Stimulated activated CD4-positive, alpha-beta T cell treated with anti-CD3 and anti-CD28 coated beads, Interleukin-15, amount 100 ng/mL, for 24 hours (primary cell): Measurements from ENCODE around the gene HDAC8.
"Not testable (repeated sequence)": the region's sequence is repeated elsewhere in the genome, so short reads cannot be mapped to it uniquely, and the experiment has no call there.

ENCODE experiments used
- DNase-seq: peaks from one replicate; pipeline ENCODE4 v3.0.0-alpha.2; 2020

Gene HDAC8

DNA sequence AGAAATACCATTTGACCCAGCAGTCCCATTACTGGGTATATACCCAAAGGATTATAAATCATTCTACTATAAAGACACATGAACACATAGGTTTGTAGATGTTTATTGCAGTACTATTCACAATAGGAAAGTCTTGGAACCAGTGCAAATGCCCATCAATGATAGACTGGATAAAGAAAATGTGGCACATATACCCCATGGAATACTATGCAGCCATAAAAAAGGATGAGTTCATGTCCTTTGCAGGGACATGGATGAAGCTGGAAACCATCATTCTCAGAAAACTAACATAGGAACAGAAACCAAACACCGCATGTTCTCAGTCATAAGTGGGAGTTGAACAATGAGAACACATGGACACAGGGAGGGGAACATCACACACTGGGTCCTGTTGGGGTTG is 123.6 kb downstream of the HDAC8 start:
- not testable (repeated sequence) for DNase-seq

DNA sequence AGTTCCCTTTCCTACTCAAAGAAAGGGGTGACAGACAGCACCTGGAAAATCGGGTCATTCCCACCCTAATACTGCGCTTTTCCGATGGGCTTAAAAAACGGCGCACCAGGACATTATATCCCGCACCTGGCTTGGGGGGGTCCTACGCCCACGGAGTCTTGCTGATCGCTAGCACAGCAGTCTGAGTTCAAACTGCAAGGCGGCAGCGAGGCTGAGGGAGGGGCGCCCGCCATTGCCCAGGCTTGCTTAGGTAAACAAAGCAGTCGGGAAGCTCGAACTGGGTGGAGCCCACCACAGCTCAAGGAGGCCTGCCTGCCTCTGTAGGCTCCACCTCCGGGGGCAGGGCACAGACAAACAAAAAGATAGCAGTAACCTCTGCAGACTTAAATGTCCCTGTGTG is 131.9 kb downstream of the HDAC8 start:
- DNase-seq: not testable (repeated sequence)

DNA sequence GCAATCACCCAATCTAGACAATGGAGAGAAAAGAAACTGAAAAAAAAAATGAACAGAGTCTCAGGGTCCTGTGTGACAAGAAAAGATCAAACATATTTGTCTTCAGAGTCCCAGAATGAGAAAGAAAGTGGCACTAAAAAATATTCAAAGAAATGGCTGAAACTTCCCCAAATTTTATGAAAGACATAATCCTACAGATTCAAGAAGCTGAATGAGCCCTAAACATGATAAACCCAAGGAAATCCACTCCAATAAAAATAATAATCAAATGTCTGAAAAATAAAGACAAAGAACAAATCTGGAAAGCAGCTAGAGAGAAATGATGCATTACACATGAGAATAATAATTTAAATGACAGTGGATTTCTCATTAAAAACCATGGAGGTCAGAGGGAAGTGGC is 136.6 kb downstream of the HDAC8 start:
- DNase-seq: no peak

DNA sequence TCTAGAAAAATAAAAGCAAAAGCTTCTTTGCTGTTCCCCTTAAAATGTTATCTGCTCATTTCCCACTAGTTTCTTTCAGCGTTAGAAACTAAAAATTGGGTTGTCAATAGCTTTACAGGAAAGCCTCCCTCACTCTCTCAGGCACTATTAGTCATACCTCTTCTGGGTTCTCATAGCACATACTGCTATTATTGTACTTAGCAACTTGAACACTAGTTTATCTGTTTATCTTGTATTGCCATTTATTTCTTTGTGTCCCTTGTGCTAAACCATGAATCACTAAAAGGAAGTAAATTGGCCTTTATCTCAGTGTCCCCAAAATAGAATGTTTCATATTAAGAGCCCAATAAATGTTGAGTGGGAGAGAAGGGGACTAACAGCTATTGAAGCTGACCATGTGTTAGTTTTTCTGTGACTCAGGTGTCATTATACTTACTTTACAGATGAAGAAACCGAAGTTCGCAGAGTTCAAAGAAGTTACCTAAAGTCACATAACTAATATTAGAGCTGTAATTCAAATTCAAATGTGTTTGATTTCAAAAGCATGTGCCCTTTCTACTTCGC is 142.2 kb downstream of the HDAC8 start:
- DNase-seq: no peak

DNA sequence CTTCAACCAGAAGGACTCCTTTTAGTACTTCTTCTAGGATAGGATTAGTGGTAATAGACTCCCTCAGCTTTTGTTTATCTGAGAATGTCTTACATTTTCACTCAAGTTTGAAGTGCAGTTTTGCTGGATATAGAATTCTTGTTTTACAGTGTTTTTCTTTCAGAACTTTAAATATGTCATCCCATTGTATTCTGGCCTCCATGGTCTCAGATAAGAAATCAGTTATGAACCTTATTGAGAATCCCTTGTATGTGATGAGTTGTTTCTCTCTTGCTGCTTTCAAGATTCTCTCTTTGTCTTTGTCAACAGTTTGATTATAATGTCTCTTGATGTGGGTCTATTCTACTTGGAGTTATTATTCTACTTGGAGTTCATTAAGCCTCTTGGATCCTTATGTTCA is 150.8 kb downstream of the HDAC8 start:
- DNase-seq: no peak

DNA sequence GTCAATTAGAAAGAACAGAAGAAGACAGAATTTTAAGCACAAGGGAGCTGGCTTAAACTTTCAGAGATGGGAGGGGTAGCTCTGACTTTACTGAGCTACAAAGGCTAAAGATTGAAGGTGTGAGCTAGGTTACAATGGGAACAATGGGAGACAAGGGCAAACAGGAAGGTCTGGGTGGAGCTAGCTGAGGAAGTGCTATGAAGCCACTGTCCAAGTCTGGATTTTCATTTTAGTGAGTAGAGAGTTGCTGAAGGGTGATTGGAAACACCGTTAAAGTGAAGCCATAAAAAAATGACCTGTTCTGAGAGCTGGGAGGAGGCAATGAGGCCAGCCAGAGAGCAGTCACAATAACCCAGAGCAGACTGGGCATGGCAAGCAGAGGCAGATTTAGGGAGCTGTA is 162.7 kb downstream of the HDAC8 start:
- DNase-seq: no peak

DNA sequence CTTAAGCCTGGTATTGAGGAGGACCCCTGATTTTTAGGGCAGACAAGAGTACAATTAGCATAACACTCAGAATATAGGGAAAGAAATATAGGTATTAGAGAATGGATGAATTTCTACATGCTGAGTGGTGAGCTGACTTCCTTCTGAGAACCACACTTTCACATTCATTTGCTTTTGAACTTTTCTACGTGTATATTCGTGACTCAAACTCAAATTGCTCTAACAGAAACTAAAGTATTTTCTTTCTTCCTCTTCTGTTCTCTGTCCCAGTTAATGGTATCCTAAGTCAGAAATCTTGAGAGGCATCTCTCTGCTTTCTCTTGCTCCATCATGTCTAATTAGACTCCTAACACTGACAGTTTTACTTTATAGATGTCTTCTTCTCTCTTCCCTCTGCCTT is 163.8 kb downstream of the HDAC8 start:
- DNase-seq: no peak

DNA sequence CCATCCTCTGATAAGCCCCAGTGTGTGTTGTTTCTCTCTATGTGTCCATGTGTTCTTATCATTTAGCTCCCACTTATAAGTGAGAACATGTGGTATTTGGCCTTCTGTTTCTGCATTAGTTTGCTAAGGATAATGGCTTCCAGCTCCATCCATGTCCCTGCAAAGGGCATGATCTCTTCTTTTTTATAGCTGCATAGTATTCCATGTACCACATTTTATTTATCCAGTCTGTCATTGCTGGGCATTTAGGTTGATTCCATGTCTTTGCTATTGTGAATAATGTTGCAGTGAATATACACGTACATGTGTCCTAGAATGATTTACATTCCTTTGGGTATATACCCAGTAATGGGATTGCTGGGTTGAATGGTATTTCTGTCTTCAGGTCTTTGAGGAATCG is 167.5 kb downstream of the HDAC8 start:
- not testable (repeated sequence) for DNase-seq

DNA sequence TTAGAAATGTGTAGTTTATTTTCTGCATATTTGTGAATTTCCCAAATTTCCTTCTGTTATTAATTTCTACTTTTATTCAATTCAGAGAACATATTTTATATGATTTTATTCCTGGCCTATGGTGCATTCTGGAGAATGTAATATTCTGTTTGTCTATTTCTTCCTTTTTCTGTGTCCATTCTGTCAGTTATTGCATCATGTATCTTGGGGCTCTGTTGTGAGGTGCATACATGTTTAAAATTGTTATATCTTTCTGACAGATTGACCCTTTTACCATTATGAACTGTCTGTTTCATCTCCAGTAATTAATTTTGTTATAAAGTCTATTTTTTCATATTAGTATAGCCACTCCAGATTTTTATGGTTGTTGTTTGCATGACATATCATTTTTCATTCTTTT is 170.0 kb downstream of the HDAC8 start:
- DNase-seq: no peak

DNA sequence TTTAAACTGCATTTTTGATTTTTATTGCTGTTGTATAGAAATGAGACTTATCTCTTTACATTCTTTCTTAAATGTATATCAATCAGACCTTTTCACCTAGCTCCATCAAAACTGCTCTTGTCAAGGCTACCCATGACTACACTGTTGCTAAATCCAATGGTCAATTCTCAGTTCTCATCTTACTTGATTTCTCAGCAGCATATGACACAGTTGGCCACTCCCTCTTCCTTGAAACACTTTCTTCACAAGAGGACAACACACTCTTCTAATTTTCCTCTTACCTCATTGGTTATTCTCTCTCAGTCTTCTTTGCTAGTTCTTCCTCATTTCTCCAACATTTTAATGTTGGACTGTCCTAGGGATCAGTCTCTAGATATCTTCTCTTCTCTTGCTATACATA is 172.8 kb downstream of the HDAC8 start:
- DNase-seq: no peak

DNA sequence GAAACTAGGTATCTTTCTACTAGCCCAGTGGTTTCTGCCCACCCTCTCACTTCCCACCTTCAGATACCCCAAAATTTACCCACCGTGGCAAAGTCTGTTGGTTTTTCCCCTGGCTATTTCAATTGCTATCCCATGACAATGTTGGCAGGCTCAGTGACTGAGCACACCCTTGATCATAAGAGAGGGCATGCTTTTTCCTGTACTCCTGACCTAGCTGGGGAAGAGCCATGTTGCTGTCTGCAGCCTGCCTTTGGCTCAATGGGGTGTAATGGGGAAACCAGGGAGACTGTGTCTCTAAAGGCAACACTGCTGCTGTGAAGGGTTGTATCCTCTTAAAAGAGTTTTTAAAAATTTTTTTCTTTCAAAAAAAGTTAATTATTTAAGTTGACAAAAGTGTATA is 176.5 kb downstream of the HDAC8 start:
- no peak for DNase-seq

DNA sequence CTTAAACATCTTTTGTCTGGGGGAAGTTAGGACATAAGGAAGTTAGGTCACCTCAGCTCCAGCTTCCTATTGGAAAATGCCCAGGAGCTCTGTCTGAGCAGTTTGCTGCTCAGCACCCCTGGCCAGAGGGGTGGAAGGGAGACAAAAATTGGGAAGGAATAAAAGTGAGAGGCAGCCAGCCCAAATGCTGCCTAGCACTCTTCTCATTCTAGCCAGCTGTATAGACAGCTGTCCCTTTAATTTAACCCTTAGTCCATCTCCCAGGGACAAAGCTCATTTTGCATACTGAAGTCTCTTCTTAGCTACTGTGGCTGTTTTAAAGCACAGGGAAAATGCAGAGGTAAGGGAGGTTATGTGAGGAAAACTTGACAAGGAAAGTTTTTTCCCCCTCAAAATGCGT is 177.4 kb downstream of the HDAC8 start:
- DNase-seq: no peak

DNA sequence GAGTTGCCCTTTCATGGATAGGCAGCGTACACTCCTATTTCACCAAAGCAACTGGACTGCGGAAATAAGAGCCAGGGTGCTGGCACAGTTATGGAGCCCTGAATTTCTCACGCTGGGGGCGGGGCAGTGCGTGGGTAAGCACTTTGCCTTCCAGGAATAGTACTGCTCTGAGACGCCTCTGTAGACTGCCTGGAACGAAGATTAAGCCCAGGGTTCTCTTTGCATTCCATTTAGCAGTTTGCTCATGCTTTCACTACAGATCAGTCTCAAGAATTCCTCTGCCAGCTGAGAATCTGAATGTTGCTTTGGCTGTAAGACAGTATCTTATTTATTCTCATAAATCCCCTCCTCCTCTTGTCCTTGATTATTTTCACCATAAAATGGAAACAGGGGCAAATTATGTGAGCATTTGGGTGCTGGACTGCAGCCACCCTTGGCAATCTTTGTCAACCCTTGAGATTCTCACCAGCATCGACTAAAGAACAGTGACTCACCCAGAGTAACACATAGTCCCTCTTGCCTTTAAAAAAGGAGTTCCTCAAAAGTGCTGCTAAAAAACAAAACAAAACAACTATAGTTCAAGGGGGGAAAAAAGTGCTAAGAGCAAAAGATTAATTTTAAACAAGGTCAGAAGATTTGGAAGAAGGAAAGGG is 178.0 kb downstream of the HDAC8 start:
- DNase-seq: no peak

DNA sequence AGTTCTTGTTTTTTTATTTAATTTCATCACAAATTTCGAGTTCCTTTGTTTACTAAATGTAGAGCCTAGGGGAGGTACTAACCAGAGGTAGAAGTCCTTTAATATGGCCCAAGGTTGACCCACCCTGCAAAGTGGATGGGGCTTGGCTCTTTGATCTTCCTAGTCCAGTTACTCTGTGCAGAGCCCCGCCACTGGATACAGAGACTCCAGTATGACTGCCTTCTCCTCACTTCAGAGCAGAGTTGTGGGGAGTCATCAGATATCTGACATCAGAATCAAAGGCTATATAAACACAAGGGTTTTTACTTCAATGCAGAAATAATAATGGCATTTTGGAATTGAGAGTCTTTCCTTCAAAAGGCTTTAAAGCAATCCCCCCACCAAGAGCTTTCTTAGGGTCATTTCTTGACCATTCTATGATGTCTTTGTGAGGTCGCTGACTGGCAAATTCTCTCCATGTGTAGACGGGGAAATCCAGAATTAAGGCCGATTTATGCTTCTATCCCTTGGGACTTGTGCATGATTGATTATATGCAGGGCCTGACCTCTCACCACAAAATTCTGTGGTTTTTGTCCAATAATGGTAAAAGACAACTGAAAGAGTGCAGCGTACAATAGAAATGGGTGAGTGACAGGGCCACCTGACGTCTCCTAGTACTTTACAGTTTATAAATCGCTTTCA is 178.7 kb downstream of the HDAC8 start:
- DNase-seq: no peak

DNA sequence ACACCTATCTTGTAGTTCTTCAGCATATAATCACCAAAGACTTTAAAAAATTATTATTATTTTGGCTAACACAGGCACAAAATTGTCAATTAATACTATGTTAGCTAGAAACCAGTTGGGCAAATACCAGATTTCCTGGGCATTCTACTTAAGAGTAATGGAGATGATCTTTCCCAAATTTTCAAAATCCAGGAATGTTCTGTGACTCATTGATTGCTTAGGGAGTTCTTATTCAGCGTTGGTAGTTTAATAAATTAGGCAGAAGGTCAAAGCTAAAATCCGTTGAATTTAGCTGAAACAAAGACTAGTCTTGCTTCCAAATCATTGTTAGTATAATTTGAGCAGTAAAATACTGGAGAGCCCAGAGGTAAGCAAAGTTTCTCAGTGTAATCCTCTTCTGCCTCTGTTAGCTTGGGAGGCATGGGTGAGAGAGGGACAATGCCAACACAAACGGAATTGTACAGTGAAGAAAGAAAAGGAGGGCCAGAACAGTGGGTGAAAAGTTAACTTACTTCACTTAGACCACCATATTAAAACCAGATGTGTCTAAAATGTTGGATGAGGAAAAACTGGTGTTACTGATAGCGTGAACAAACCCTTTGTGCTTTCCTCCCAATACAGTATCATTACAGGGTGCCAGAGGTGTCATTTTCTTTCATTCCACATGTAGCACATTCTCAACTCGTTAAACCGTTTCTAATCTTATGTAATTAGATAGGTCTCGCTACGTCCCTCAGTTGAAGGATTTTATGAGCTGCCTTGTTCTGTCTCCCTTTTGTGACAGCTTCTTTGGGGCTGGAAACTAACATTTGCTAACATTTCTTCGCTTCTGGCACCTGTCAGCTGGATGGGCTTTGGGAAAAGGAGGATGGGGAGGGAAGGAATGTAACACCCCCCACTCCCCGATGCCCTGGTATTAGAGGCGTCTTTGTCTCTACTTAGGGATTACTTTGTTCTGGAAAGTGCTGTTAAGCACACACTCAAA is 179.5 kb downstream of the HDAC8 start:
- DNase-seq: no peak

DNA sequence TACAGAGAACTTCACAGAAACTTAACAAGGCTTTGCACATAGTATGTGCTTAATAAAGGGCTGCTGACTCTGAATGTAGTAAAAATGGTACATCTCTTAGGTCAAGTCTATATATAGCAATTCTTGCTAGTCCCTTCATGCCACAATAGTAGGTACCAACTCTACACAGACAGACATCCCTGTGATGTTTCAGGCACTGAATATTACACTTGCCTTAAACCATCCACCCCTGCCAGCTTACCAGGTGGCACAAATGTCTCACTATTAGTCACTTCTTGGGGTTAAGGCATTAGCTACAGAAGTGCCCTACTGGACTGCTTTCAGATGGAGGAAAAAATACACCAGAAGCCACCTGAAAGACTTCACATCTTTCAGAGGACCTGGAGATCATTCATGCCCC is 180.6 kb downstream of the HDAC8 start:
- DNase-seq: no peak

DNA sequence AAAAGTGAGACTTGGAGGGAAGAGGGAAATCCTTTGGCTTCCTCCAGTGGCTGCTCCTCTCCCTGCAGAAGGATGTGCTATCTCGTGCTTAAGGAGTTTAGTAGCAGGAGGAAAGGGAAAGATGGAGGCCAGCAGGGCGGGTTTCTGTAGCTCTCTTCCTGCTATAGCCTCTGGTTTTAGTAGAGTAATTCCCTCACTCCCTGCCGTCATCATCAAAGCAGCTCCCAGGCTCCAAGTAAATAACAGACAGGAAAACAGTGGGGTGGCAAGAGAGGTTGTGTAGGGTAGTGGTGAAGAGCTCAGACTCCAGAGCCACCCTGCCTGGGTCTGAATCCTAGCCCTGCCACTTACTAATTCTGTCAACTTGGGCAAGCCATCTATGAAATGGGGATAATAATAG is 185.4 kb downstream of the HDAC8 start:
- DNase-seq: no peak

DNA sequence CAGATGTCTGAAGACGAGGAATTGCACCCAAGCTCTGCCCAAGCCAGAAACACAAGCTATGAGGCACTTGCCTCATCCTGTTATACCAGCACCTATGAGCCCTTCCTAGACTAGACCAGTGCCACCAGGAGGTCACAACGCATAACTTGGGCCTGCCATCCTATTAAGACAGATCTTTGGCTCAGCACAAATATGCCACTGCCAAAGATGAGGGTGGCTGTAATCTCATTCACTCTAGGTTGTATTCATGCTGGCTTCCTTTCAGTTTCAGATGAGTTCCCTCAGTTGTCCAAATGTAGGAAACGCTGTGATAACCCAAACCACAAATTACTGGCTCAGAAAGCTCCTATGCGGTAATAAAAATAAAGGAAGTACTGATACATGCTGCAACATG is 190.4 kb downstream of the HDAC8 start:
- no peak for DNase-seq

DNA sequence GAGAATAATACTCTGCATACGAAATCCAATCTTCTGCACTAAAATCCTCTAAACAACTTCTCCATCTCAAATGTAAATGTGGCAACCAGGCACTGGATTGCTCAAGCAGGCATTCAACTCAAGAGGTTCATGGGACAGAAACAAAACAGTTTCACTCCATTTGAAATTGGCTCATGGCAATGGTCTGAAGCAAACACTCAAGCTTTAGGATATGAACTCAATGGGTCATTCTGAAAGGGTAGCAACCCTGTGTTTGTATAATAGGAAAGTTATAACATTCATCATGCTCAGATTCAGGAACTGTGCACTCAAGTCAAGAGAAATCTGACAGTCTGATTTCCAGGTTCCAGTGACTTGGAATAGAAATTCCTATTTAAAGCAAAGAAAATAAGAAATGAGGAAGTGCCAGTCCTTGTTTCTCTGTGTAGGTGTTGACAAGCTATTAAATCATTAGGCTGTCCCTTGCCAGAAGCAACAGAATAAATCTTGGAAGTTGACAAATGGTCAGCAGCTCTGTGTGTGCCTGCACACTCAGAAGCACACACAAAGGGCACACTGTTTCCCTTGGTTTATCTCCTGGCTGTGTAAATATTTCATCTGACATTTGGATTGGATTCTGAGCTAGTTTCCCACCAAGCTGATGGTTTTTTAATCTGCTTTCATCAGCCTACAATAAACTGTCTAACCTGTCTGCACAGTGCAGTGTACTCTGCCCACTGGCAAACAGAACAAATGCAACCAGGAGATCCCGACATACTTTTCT is 191.0 kb downstream of the HDAC8 start:
- DNase-seq: no peak

DNA sequence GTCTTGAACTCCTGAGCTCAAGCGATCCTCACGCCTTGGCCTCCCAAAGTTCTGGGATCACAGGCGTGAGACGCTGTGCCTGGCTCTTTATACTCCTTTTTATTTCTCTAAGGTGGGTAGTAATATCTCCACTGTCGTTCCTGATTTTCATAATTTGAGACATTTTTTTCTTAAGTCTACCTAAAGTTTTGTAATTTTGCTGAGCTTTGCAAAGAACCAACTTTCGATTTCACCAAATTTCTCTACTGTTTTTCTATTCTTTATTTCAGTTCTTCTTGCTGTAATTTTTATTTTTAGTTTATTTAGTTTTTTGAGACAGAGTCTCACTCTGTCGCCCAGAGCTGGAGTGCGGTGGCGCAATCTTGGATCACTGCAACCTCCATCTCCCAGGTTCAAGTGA is 196.5 kb downstream of the HDAC8 start:
- no peak for DNase-seq

DNA sequence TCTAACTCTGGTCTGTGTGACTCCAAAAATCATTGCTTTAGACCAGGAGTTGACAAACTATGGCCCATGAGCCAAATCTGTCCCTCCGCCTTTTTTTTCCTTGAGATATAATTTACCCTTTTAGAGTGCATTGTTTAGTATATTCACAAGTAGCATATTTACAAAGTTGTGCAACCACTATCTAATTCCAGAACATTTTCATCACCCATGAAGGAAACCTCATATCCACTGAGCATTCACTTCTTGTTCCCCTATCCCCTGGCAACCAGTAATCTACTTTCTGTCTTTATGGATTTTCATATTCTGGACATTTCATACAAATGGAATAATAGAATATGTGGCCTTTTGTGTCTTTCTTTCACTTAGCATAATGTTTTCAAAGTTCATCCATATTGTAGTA is 199.5 kb downstream of the HDAC8 start:
- no peak for DNase-seq

DNA sequence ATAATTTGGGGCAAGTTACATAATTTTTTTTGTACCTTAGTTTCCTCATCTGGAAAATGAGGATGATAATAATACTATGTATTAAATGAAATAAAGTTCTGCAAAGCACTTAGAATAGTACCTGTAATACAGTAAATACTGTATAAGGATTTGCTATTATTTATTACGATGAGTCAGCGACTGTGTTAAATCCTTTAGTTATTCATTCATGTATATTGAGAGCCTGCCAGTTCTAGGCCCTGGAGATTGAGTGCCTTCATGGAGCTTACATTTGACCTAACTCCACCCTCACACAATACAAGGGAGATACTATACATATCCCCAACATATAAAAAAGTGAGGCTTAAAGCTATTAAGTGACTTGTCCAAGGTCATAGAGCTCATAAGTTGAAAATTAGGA is 199.9 kb downstream of the HDAC8 start:
- no peak for DNase-seq

DNA sequence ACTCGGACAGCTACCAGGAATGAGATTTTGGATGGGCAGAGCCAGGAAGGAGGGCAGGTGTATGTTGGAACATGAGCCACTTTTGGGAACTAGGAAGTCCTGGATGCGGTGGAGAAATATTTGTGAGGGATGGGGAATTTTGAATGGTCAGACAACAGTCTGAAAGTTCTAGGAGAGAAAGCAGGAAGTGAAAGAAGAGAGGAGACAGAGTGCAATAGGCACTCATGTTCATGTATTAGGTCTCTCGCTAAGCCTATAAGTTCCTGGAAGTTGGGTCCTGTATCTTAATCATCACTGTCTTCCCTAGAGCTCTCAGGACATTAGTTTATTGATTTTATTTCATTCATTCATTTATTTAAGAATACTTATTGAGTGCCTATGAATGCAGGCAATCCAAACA is 201.2 kb downstream of the HDAC8 start:
- DNase-seq: no peak
